ENCODE results near the gene MICU1. TPM values are rescaled to one million over a fixed set of nuclear protein-coding genes. Genes with fewer than 3 reads are reported as not detected.

The MICU1 gene
- total RNA-seq, 1 donor from 2014 or later: 28.7 TPM

Other genes with a start within 250 kb of the MICU1 start
- 29.3 and 31.8 TPM in 2 replicates for gene MCU, start 66.1 kb upstream of the MICU1 start, total RNA-seq

Measured in astrocyte (in vitro differentiated cells and primary cell).